Lung (tissue), 12 donors: ENCODE measurements around the gene SLC6A7. TPM values are rescaled to one million over a fixed set of nuclear protein-coding genes. Genes with fewer than 3 reads are reported as not detected.

Experiments used
- ATAC-seq: fragments of 200-7000 bp; cut with Tn5 transposase; one replicate; pipeline ENCODE4 v1.9.1; 2020; ENCODE audit warnings: moderate number of reproducible peaks; ENCODE audit not compliant: insufficient read depth, low FRiP score
- DNase-seq, 3 donors: peaks; one replicate each; pipeline ENCODE4 v3.0.0-alpha.2; 2013 to 2017
- H3K27ac ChIP-seq, 2 donors: one replicate each; pipeline ENCODE4 v1.5.1; 2013; ENCODE audit warnings: mild to moderate bottlenecking in 2 of 2, moderate library complexity in 2 of 2, control low read depth in 1 of 2, inconsistent platforms in 1 of 2, low read depth in 1 of 2, low read length in 1 of 2
- H3K27me3 ChIP-seq, 3 donors: one replicate each; pipeline ENCODE4 v1.5.1; 2013; ENCODE audit warnings: low read length in 2 of 3; ENCODE audit not compliant: control insufficient read depth in 3 of 3, insufficient read depth in 3 of 3
- H3K36me3 ChIP-seq, 4 donors: one replicate each; pipeline ENCODE4 v1.5.1; 2013; ENCODE audit warnings: low read length in 4 of 4, mild to moderate bottlenecking in 1 of 4, moderate library complexity in 1 of 4; ENCODE audit not compliant: control insufficient read depth in 4 of 4, insufficient read depth in 4 of 4
- H3K4me1 ChIP-seq, 5 donors: one replicate each; pipeline ENCODE4 v1.5.1; 2013; ENCODE audit warnings: low read length in 5 of 5, mild to moderate bottlenecking in 2 of 5, moderate library complexity in 1 of 5; ENCODE audit not compliant: control insufficient read depth in 5 of 5, insufficient read depth in 5 of 5
- H3K4me3 ChIP-seq: one replicate; pipeline ENCODE4 v1.5.1; 2013; ENCODE audit warnings: mild to moderate bottlenecking, control low read depth, moderate library complexity
- H3K9ac ChIP-seq, 2 donors: one replicate each; pipeline ENCODE4 v1.5.1; 2013; ENCODE audit warnings: low read length in 2 of 2, control low read depth in 1 of 2; ENCODE audit not compliant: insufficient read depth in 1 of 2
- H3K9me3 ChIP-seq, 4 donors: one replicate each; pipeline ENCODE4 v1.5.1; 2013; ENCODE audit warnings: low read length in 3 of 4, mild to moderate bottlenecking in 1 of 4, moderate library complexity in 1 of 4; ENCODE audit not compliant: control insufficient read depth in 4 of 4, insufficient read depth in 3 of 4
- CTCF ChIP-seq: IDR thresholded peaks from 2 replicates; pipeline ENCODE4 v1.5.1; 2012; ENCODE audit warnings: mild to moderate bottlenecking; ENCODE audit errors: control extremely low read depth, extremely low read depth
- WGBS, 2 donors: extraction: QIAGEN DNeasy Blood & Tissue Kit; methylation state at CpG; one replicate each; pipeline ENCODE4 v1.1.7; 2013; 5-methylcytosine and 5-hydroxymethylcytosine counted together
- polyA plus RNA-seq, 2 donors: library from polyadenylated mRNA; stranded (reverse); fragments of 200-250 nt; gene quantifications; one replicate each; pipeline ENCODE4 v1.2.1, GENCODE V29; 2013
- total RNA-seq, 2 donors: library from RNA; depleted of rRNA in 1 of 2; stranded (reverse); fragments of >200 nt in 1 of 2; gene quantifications; one replicate each; pipeline ENCODE4 v1.2.1, GENCODE V29; 2014 to 2021
- donor health status: control.
- donor health status: control.
- donor health status: Bipolar disorder and iron deficiency.
- donor health status: healthy.
- donor health status: DM: yes; HTN: yes; CAD: no.

Gene SLC6A7
- total and polyA plus RNA-seq, 4 donors: 0.02 to 0.06 (median 0.03) TPM; not detected in 1

GRCh38 chr5:150173161-150173560 is 16.7 kb upstream of the SLC6A7 start:
- H3K9me3 ChIP-seq: no peaks in the 10 kb centered on the region
- H3K4me3 ChIP-seq: no peak overlapping the region
- no peaks in the 10 kb centered on the region for H3K36me3 ChIP-seq
- DNase-seq (no peak), ATAC-seq (no peak)
- no peaks in the 10 kb centered on the region for H3K27me3 ChIP-seq
- H3K27ac ChIP-seq: no peak overlapping the region
- no peak for TF ChIP-seq CTCF
- 77 to 88% methylated on average over 3 of the region's 3 CpGs for WGBS, 2 donors
- H3K9ac ChIP-seq: no peak overlapping the region
- peaks cover 0 to 47% (median 10%) of the 10 kb centered on the region in 5 donors for H3K4me1 ChIP-seq

GRCh38 chr5:150174285-150174684 is 15.6 kb upstream of the SLC6A7 start:
- Histone ChIP-seq H3K9me3 (no peaks in the 10 kb centered on the region), H3K36me3 (no peaks in the 10 kb centered on the region), H3K4me3 (no peak overlapping the region), H3K9ac (no peak overlapping the region), H3K27me3 (no peaks in the 10 kb centered on the region), H3K4me1 (peaks cover 0 to 47% (median 10%) of the 10 kb centered on the region in 5 donors), H3K27ac (no peak overlapping the region)
- no peak for TF ChIP-seq CTCF
- DNase-seq (no peak), ATAC-seq (no peak)
- 86 to 92% methylated on average over 6 of the region's 6 CpGs for WGBS, 2 donors

DNA sequence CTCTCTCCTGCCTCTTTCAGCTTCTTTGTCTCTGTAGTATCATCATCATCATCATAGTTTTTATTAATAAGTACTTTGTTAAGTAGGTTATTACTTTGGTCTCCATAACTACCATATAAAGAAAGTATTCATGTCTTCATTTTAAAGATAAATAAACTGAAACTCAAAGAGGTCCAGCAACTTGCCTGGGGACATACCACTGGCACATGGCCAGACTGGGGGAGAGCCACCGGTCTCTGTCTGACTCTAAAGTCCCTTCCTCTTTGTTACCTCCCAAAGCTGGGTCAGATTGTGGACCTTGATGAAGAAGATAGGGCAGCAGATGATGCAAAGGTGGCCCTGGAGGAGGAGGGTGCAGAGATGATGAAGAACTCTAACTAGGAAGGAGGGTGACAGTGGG is 14.8 kb upstream of the SLC6A7 start:
- H3K4me3 ChIP-seq: no peak overlapping the region
- no peaks in the 10 kb centered on the region for H3K9me3 ChIP-seq
- H3K36me3 ChIP-seq: no peaks in the 10 kb centered on the region
- H3K9ac ChIP-seq: no peak overlapping the region
- WGBS, 2 donors: 49 to 69% methylated on average over 1 of the region's 1 CpG
- DNase-seq (no peak), ATAC-seq (no peak)
- TF ChIP-seq CTCF: no peak
- H3K27me3 ChIP-seq: no peaks in the 10 kb centered on the region
- H3K4me1 ChIP-seq: peaks cover 0 to 51% (median 13%) of the 10 kb centered on the region in 5 donors
- no peak overlapping the region for H3K27ac ChIP-seq

DNA sequence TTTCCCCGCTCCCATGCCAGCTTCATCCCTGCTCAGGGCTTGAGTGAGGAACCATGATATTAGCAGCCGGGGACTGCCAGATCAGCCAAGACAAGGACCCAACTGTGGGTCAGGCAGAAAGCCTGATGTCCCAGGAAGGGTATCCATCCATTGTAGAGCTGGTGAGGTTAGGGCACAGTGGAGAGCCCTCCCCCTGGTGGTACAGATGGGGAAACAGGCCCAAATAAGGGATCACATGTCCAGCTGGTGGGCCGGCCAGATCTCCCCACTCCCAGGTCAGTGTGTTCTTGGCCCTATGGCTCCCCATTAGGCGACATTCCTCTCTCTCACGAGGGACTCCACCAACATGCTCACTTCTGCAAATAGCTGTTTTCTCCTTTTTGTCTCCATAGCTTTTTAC is 14.3 kb upstream of the SLC6A7 start:
- no peaks in the 10 kb centered on the region for H3K9me3 ChIP-seq
- no peak overlapping the region for H3K4me3 ChIP-seq
- WGBS, 2 donors: 74 to 80% methylated on average over 5 of the region's 5 CpGs
- H3K36me3 ChIP-seq: no peaks in the 10 kb centered on the region
- H3K4me1 ChIP-seq: peaks cover 0 to 55% (median 17%) of the 10 kb centered on the region in 5 donors
- TF ChIP-seq CTCF: no peak
- no peaks in the 10 kb centered on the region for H3K27me3 ChIP-seq
- H3K27ac ChIP-seq: no peak overlapping the region
- no peak for ATAC-seq
- no peak overlapping the region for H3K9ac ChIP-seq
- DNase-seq: no peak
